Femur (tissue), 1 donor: Measurements from ENCODE around the gene ZCCHC7.

Source experiments
- DNase-seq: peaks from one replicate; pipeline ENCODE4 v3.0.0-alpha.2; 2017

Gene ZCCHC7

DNA sequence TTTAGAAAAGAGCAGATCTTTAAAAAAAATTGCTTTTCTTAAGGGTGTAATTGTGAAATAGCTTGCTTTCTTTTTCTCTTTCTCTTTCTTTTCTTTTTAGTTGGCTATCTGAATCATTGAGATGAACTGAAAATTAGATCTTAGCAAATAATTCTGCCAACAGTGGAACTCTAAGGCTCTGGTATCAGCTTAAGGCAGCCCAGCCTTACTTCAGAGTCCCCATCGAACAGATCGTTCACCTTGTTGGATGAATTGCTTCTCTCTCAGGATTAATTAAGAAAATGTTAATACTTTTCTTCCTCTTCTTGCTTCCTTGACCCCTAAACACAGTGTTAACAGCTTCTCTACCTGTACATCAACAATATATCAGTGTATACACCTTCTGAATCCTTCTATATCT is 92.1 kb downstream of the ZCCHC7 start:
- no peak for DNase-seq

- no peak for DNase-seq
Measured at GRCh38 chr9:37215381-37215780, 95.0 kb downstream of the ZCCHC7 start.

GRCh38 chr9:37215830-37216229 is 95.5 kb downstream of the ZCCHC7 start:
- no peak for DNase-seq

DNA sequence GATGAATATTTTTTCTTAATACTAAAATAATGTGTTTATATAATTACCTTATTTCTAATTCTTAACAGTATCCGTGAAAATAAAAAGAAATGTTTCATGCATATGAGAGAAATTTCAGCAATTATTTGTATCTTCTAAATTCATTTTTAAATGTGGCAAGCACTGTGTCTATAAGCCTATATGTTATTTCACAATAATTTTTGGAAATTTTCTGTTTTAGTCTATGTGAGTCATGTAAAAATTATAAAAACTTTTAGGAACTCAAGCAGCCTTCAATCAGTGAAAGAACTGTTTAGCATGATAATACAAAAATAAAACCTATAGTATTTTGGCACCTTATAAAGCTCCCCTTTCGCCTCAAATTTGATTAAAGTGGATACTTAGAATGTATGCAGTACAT is 96.8 kb downstream of the ZCCHC7 start:
- no peak for DNase-seq

DNA sequence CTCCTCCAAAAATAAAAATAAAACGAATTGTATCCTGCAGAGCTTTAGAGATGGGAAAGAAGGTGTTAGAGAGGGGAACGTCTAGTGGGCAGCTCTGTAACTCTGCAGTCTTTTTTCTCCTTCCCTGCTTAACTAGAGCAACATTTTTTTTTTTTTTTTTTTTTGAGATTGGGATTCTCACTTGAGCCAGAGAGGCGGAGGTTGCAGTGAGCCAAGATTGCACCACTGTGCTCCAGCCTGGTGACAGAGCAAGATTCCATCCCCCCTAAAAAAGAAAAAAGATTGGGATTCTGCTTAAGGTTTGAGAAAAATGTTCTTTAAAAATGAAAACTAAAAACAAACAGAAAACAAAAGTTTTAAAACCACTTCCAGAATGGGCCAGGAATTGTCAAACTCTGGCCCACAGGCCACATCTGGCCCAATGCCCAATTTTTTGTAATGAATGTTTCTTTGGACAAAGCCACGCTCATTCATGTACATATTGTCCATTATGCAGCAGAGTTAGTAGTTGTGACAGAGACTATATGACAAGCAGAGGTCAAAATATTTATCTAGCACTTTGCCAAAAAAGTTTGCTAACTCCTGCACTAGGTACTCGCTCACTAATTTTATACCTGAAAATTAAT is 98.5 kb downstream of the ZCCHC7 start:
- DNase-seq, result no peak

DNA sequence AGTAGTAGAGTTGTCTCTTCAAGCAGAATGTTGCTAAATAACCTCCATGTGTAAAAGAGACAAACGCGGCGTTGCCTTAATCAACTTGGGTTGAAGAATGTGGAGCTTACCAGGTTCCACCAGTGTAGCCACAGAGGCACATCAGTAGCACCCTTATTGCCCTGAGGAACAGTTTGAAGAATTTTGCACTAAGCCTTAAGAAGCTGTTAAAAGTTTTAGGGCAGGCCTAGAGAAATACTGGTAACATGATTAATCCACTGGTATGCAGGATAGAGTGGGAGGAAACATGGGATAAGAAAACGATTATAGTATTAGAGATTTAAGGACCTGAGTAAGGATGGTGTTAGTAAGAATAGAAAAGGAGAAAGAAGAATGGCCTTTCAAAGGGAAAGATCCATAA is 100.6 kb downstream of the ZCCHC7 start:
- DNase-seq, result no peak

DNA sequence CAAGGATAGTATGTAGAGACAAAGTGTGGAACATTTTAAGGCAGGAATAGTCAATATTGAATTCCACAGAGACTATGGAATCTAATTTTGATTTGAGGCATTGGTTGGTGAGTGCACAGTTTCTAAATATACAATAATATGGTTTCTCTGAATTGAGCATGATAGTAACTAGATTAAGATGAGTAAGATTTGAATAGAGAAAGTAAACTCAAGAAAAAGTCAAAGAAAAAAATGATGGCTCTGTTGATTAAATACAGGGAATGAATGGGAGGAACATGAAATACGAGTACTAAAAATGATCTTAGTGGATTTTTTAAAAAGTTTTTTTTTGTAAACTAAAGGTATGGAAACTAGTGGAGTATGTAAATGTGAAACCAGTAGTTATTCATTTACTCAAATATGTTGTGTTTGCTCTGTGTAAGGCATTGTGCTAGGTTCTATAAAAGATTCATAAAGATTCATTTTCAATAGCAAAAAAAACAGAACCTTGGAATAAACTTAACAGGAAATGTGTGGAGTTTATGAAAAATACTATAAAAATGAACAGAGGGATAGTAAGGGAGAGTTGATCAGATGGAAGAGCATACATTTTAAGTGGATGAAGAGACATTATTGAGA is 101.2 kb downstream of the ZCCHC7 start:
- no peak for DNase-seq

- DNase-seq, result no peak
Measured at GRCh38 chr9:37229455-37229854, 109.1 kb downstream of the ZCCHC7 start.

- no peak for DNase-seq
Measured at GRCh38 chr9:37229882-37230482, 109.6 kb downstream of the ZCCHC7 start.

DNA sequence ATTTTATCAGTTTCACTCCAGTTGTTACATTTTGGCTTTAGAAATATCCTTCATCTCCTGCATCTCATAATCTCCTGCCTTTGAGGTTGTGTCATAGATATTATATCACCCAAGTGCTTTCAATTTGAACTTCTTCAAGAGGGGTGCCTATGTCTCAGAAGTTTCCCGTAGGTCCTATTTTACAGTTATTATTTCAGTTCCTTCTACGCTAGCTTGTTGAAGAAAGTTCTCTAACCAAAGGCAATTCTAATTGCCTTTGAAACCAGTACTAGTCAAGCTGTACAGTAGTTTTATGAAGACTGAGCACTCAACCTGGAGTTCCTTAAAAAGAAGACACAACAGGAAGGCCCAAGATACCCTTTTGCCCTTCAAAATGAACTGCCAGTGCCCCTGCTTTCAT is 116.4 kb downstream of the ZCCHC7 start:
- DNase-seq, result no peak

GRCh38 chr9:37238122-37238521 is 117.7 kb downstream of the ZCCHC7 start:
- DNase-seq, result no peak

GRCh38 chr9:37239224-37239859 is 119.0 kb downstream of the ZCCHC7 start:
- no peak for DNase-seq

DNA sequence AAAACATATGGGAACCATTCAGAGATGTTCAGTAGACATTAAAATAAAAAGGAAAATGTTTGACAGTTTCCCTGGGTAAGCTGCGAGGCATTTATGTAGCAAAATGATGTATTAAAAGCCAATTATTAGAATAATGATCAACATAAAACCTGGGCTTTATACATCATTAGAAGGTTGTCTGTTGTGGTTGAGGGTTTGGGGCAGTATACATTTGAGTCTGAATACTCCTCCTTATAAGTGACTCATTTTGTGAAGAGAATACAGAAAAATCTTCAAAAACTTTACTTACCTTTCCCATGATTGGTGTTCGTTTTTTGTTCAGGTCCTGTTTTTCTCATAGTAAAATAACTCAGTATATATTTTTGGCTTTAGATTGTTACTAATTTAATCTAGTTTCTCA is 119.5 kb downstream of the ZCCHC7 start:
- DNase-seq, result no peak

- no peak for DNase-seq
Measured at GRCh38 chr9:37241340-37241739, 121.0 kb downstream of the ZCCHC7 start.

DNA sequence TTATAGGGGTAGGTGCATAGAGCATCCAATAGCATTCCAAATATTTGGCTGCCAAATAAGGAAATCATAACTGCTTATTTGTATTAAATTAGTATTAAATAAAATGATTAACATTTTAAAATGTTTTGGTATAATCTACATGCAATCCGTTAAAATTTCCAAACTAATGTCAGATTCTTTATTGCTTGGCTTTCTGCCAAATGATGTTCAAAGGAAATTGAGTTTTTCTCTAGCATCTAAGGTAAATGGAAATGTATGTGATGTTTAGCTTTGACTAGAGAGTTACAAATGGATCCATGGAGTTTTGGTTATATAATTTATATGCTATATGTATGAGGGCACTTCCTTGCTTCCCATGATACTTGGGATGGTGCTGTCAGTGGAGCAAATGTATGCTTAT is 121.7 kb downstream of the ZCCHC7 start:
- DNase-seq, result no peak

GRCh38 chr9:37243588-37244345 is 123.4 kb downstream of the ZCCHC7 start:
- DNase-seq, result no peak

- no peak for DNase-seq
Measured at GRCh38 chr9:37246826-37247225, 126.5 kb downstream of the ZCCHC7 start.

- DNase-seq, result no peak
Measured at GRCh38 chr9:37248651-37249163, 128.3 kb downstream of the ZCCHC7 start.

DNA sequence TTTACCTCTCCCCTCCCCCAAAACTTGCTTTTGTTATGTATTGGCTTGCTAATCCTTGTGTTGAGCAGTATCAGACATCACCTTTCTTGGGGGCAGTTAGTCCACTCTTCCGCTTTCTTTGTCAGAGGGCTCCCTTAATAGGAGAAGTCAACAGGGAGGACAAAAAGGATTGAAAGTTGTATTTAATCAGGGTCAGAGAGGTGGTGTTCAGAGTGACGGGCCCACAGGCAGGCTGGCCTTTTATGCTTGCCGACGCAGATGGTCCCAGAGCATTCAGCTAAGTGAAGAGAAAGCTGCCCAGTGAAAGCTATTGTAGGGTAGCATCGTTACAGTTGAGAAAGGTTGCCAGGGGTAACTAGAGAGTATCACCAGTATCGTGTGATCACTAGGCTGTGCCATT is 131.1 kb downstream of the ZCCHC7 start:
- no peak for DNase-seq

DNA sequence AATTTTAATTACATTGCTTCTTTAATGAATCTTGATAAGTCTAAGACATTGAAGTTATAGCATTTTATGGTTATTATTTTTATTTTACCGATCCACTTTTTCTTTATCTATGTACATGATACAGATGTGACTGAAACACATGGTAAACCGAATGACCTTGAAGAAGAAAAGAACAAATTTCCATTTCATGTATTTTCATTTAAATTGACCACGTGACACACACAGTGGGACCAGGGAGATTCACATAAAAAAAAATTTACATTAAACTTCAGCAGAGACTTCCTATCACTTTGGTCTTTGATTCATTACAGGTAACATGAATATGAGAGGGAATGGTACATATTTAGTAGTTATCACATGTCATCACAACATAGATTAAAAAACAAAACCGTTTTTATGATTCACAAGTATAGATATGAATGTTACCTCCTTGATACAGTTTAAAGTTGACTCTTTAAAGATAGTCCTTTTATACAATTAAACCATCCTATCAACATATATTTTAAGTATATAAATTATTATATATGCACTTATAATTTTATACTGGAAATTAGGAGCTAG is 133.1 kb downstream of the ZCCHC7 start:
- DNase-seq, result no peak

DNA sequence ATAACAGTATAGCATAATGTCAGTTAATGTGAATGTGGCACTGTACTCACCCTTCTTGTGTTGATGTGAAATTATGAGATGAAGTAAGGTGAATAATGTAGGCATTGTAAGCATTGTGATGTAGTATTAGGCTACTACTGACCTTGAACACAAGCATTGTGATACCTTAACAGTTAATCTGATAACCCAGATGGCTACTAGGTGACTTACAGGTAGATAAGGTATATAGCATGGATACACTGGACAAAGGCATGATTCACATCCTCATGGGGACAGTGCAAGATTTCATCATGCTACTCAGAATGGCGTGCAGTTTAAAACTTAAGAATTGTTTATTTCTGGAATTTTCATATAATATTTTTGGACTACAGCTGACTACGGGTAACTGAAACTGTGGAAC is 134.8 kb downstream of the ZCCHC7 start:
- no peak for DNase-seq

DNA sequence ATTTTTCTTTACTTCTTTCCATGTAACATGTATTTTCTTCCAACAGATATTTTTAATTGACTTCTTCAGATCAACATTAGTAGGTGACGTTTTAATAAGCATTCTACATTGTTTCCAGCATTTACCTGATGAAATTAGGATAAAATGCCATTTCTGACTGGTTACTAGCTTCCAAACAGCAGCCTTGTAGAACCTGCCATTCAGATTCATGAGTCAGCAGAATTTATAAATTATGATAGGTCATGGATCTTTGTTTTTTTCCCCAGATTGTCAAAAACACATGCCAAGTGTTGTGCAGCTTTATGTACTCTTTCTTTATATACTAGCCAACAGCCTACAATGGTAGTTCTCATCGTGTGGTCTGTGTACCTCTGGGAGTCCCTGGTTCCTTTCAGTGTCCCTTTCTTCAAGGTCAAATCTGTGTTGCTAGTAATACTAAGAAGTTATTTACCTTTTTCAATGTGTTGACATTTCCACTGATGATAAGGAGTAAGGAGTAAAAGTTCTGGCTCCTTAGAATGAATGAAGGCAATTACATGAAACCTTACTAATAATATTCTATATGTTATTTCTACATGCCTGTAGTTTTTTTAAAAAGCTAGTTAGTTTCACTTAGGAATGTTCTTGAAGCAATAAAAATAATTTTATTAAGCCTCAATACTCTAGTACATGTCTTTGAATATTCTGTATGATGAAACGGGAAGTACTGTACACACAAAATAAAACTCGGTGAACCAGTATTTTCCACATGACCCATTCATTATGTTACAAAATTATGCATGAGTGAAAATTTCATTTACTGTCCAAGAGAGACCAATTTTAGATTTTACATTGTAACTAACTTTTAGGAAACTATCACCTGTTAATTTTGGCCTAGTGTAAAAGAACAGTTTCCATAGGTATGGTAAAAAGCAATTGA is 135.8 kb downstream of the ZCCHC7 start:
- no peak for DNase-seq
